SK-N-SH treated with all-trans-retinoic acid at 6 μM for 48 hours (cell line): ENCODE measurements around the gene HDAC4.

Experiments
- ATAC-seq: fragments of 200-7000 bp; cut with Tn5 transposase; 3 replicates; pipeline ENCODE4 v1.9.1; 2020; ENCODE audit warnings: mild to moderate bottlenecking, moderate library complexity
- BACH2 ChIP-seq: fragments of 250-450 bp; sonication (Bioruptor Pico); IDR thresholded peaks from 2 replicates; pipeline ENCODE4 v1.9.0; 2021; ENCODE audit warnings: mild to moderate bottlenecking, borderline replicate concordance
- CSDC2 ChIP-seq: fragments of 250-450 bp; sonication (Bioruptor Pico); IDR thresholded peaks from 2 replicates; pipeline ENCODE4 v1.5.0; 2020; ENCODE audit warnings: mild to moderate bottlenecking, moderate library complexity
- CSRNP3 ChIP-seq: fragments of 250-450 bp; sonication (Bioruptor Pico); IDR thresholded peaks from 2 replicates; pipeline ENCODE4 v1.5.1; 2021; ENCODE audit warnings: mild to moderate bottlenecking, moderate library complexity
- ESRRG ChIP-seq: fragments of 250-450 bp; sonication (Bioruptor Pico); IDR thresholded peaks from 2 replicates; pipeline ENCODE4 v1.6.1; 2021; ENCODE audit warnings: mild to moderate bottlenecking
- GLIS3 ChIP-seq: fragments of 250-450 bp; sonication (Bioruptor Pico); IDR thresholded peaks from 2 replicates; pipeline ENCODE4 v1.5.0; 2020; ENCODE audit warnings: mild to moderate bottlenecking, moderate library complexity
- ISL1 ChIP-seq: fragments of 250-450 bp; sonication (Bioruptor Pico); IDR thresholded peaks from 2 replicates; pipeline ENCODE4 v2.1.2; 2022; ENCODE audit warnings: mild to moderate bottlenecking, moderate library complexity
- PPARA ChIP-seq: fragments of 250-450 bp; sonication (Bioruptor Pico); IDR thresholded peaks from 2 replicates; pipeline ENCODE4 v1.5.0; 2020; ENCODE audit warnings: mild to moderate bottlenecking, borderline replicate concordance
- RARB ChIP-seq: fragments of 250-450 bp; sonication (Bioruptor Pico); IDR thresholded peaks from 2 replicates; pipeline ENCODE4 v1.8.0; 2021; ENCODE audit warnings: mild to moderate bottlenecking, moderate library complexity
- SNAI2 ChIP-seq: fragments of 250-450 bp; sonication (Bioruptor Pico); IDR thresholded peaks from 2 replicates; pipeline ENCODE4 v1.5.0; 2020; ENCODE audit warnings: mild to moderate bottlenecking, moderate library complexity
- TCF4 ChIP-seq: fragments of 250-450 bp; sonication (Bioruptor Pico); IDR thresholded peaks from 2 replicates; pipeline ENCODE4 v1.8.0; 2021; ENCODE audit warnings: mild to moderate bottlenecking, moderate library complexity, borderline replicate concordance
- TOX ChIP-seq: fragments of 250-450 bp; sonication (Bioruptor Pico); IDR thresholded peaks from 2 replicates; pipeline ENCODE4 v1.8.0; 2021; ENCODE audit warnings: mild to moderate bottlenecking, moderate library complexity, borderline replicate concordance
- TSHZ2 ChIP-seq: fragments of 250-450 bp; sonication (Bioruptor Pico); IDR thresholded peaks from 2 replicates; pipeline ENCODE4 v1.5.0; 2020; ENCODE audit warnings: mild to moderate bottlenecking, moderate library complexity
- ZC3H10 ChIP-seq: fragments of 250-450 bp; sonication (Bioruptor Pico); IDR thresholded peaks from 2 replicates; pipeline ENCODE4 v1.5.1; 2021; ENCODE audit warnings: mild to moderate bottlenecking, moderate library complexity
- ZFP3 ChIP-seq: fragments of 250-450 bp; sonication (Bioruptor Pico); IDR thresholded peaks from 2 replicates; pipeline ENCODE4 v1.5.0; 2020; ENCODE audit warnings: mild to moderate bottlenecking, moderate library complexity
- ZFP30 ChIP-seq: fragments of 450-650 bp; formaldehyde crosslinking; IDR thresholded peaks from 2 replicates; pipeline ENCODE4 v1.5.0; 2022; ENCODE audit warnings: mild to moderate bottlenecking, moderate library complexity
- ZNF565 ChIP-seq: fragments of 450-650 bp; formaldehyde crosslinking; conservative IDR thresholded peaks from 2 replicates; pipeline ENCODE4 v1.5.0; 2020; ENCODE audit warnings: low read depth, mild to moderate bottlenecking, moderate library complexity
- ZNF70 ChIP-seq: fragments of 450-650 bp; formaldehyde crosslinking; IDR thresholded peaks from 2 replicates; pipeline ENCODE4 v1.5.0; 2020; ENCODE audit warnings: mild to moderate bottlenecking, moderate library complexity
- ZNF8 ChIP-seq: fragments of 450-650 bp; formaldehyde crosslinking; IDR thresholded peaks from 2 replicates; pipeline ENCODE4 v1.5.0; 2020; ENCODE audit warnings: mild to moderate bottlenecking, moderate library complexity
- TF ChIP-seq, protein P1 (sequence below): fragments of 250-450 bp; sonication (Bioruptor Pico); IDR thresholded peaks from 2 replicates; pipeline ENCODE4 v1.8.0; 2020; ENCODE audit warnings: mild to moderate bottlenecking, moderate library complexity, borderline replicate concordance
- TF ChIP-seq, protein P2 (sequence below): fragments of 250-450 bp; sonication (Bioruptor Pico); IDR thresholded peaks from 2 replicates; pipeline ENCODE4 v1.5.1; 2020; ENCODE audit warnings: low read depth, mild to moderate bottlenecking, moderate library complexity
- TF ChIP-seq, protein P3 (sequence below): fragments of 250-450 bp; sonication (Bioruptor Pico); IDR thresholded peaks from 2 replicates; pipeline ENCODE4 v1.8.0; 2021; ENCODE audit warnings: low read depth, mild to moderate bottlenecking, moderate library complexity, borderline replicate concordance

Gene HDAC4

GRCh38 chr2:239312081-239312511 lies 88.7 kb downstream of the HDAC4 start (continued):
- TF ChIP-seq ESRRG (CRISPR knock-in tag) (no peak), SNAI2 (CRISPR knock-in tag) (no peak), ZFP30 (CRISPR knock-in tag) (no peak)
- TF ChIP-seq, protein P1, sequence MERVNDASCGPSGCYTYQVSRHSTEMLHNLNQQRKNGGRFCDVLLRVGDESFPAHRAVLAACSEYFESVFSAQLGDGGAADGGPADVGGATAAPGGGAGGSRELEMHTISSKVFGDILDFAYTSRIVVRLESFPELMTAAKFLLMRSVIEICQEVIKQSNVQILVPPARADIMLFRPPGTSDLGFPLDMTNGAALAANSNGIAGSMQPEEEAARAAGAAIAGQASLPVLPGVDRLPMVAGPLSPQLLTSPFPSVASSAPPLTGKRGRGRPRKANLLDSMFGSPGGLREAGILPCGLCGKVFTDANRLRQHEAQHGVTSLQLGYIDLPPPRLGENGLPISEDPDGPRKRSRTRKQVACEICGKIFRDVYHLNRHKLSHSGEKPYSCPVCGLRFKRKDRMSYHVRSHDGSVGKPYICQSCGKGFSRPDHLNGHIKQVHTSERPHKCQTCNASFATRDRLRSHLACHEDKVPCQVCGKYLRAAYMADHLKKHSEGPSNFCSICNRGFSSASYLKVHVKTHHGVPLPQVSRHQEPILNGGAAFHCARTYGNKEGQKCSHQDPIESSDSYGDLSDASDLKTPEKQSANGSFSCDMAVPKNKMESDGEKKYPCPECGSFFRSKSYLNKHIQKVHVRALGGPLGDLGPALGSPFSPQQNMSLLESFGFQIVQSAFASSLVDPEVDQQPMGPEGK (CRISPR knock-in tag), result no peak

GRCh38 chr2:239311132-239312040 lies 89.4 kb downstream of the HDAC4 start:
- TF ChIP-seq ZFP3 (no peak), SNAI2 (CRISPR knock-in tag) (no peak), ISL1 (no peak), RARB (no peak), GLIS3 (CRISPR knock-in tag) (no peak), ZFP30 (CRISPR knock-in tag) (no peak), CSDC2 (CRISPR knock-in tag) (no peak), TOX (CRISPR knock-in tag) (no peak), ZNF70 (CRISPR knock-in tag) (no peak), TSHZ2 (CRISPR knock-in tag) (no peak), TCF4 (CRISPR knock-in tag) (no peak), CSRNP3 (CRISPR knock-in tag) (no peak), ZNF8 (no peak)
- TF ChIP-seq, protein P1 (CRISPR knock-in tag), result no peak
- TF ChIP-seq, protein P2, sequence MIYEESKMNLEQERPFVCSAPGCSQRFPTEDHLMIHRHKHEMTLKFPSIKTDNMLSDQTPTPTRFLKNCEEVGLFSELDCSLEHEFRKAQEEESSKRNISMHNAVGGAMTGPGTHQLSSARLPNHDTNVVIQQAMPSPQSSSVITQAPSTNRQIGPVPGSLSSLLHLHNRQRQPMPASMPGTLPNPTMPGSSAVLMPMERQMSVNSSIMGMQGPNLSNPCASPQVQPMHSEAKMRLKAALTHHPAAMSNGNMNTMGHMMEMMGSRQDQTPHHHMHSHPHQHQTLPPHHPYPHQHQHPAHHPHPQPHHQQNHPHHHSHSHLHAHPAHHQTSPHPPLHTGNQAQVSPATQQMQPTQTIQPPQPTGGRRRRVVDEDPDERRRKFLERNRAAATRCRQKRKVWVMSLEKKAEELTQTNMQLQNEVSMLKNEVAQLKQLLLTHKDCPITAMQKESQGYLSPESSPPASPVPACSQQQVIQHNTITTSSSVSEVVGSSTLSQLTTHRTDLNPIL (CRISPR knock-in tag), result no peak
- ATAC-seq, result no peak

- no peak for ATAC-seq
- TF ChIP-seq ZC3H10 (CRISPR knock-in tag), result no peak
- TF ChIP-seq, protein P2 (CRISPR knock-in tag), result no peak
- no peak for TF ChIP-seq PPARA
- TF ChIP-seq TOX (CRISPR knock-in tag), result no peak
- no peak for TF ChIP-seq TCF4 (CRISPR knock-in tag)
- TF ChIP-seq ZNF565, result no peak
- TF ChIP-seq BACH2, result no peak
- TF ChIP-seq ISL1, result no peak
- TF ChIP-seq, protein P3, sequence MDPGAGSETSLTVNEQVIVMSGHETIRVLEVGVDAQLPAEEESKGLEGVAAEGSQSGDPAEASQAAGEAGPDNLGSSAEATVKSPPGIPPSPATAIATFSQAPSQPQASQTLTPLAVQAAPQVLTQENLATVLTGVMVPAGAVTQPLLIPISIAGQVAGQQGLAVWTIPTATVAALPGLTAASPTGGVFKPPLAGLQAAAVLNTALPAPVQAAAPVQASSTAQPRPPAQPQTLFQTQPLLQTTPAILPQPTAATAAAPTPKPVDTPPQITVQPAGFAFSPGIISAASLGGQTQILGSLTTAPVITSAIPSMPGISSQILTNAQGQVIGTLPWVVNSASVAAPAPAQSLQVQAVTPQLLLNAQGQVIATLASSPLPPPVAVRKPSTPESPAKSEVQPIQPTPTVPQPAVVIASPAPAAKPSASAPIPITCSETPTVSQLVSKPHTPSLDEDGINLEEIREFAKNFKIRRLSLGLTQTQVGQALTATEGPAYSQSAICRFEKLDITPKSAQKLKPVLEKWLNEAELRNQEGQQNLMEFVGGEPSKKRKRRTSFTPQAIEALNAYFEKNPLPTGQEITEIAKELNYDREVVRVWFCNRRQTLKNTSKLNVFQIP (CRISPR knock-in tag), result no peak
- TF ChIP-seq CSDC2 (CRISPR knock-in tag), result no peak
- no peak for TF ChIP-seq ZNF70 (CRISPR knock-in tag)
- no peak for TF ChIP-seq ZNF8
- TF ChIP-seq, protein P1 (CRISPR knock-in tag), result no peak
- TF ChIP-seq GLIS3 (CRISPR knock-in tag), result no peak
Measured at GRCh38 chr2:239310401-239311061, 90.3 kb downstream of the HDAC4 start.
